K562 (cell line): ENCODE results near the gene TRPM2. TPM values are rescaled to one million over a fixed set of nuclear protein-coding genes. Genes with fewer than 3 reads are reported as not detected.

ENCODE experiments used
- ATAC-seq: fragments of 200-7000 bp; cut with Tn5 transposase; 3 replicates; pipeline ENCODE4 v1.9.1; 2020; ENCODE audit warnings: moderate library complexity
- BruUV-seq: library from RNA; stranded (reverse); fragments of 400-500 nt; replicated peaks from 2 replicates; lab custom pipeline; 2021; lab: Mats Ljungman, UMichigan
- CTCF ChIA-PET: fragments of 300-600 bp; formaldehyde crosslinking; extraction: SDS; loops from one replicate; lab custom pipeline; 2021; ENCODE audit warnings: low intra/inter-chr PET ratio; lab: Yijun Ruan, JAX
- POLR2A ChIA-PET: fragments of 300-600, 350-650 bp; sonication (Branson Sonifier 250); formaldehyde crosslinking; extraction: SDS; loops from one replicate; lab custom pipeline; 2021; ENCODE audit warnings: antibody characterized with exemption, inconsistent platforms; lab: Yijun Ruan, JAX
- DNase-seq, 4 experiments: peaks; one replicate each; pipeline versions ENCODE4 v3.0.0 to v3.0.0-alpha.2; 2011 to 2018; ENCODE audit warnings: low spot score in 3 of 4, mixed read lengths in 3 of 4; ENCODE audit errors: extremely low read depth in 1 of 4
- FAIRE-seq: peaks from 2 replicates; lab custom pipeline; 2011; peaks lifted over from hg19 to GRCh38; lab: Jason Lieb, UNC
- H2AFZ ChIP-seq: 2 replicates; pipeline ENCODE4 v1.6.0; 2011; ENCODE audit warnings: low read depth, low read length, control low read depth, inconsistent platforms
- H3K27ac ChIP-seq: fragments of 200-600 bp; 3 replicates; pipeline ENCODE4 v1.8.0; 2011; ENCODE audit warnings: low read depth, mild to moderate bottlenecking, control low read depth, inconsistent platforms, low read length, moderate library complexity, mixed read lengths; ENCODE audit errors: extremely low read depth
- H3K27me3 ChIP-seq, 2 experiments: fragments of 300-600 bp in 1 of 2; 2 replicates in 1 of 2; 3 replicates in 1 of 2; pipeline versions ENCODE4 v1.6.0 to v1.8.0; 2011; ENCODE audit warnings: inconsistent platforms in 2 of 2, low read length in 2 of 2, mild to moderate bottlenecking in 1 of 2, mixed read lengths in 1 of 2, moderate library complexity in 1 of 2; ENCODE audit not compliant: control insufficient read depth in 2 of 2, insufficient read depth in 2 of 2
- H3K36me3 ChIP-seq: fragments of 300-600 bp; 3 replicates; pipeline ENCODE4 v1.8.0; 2011; ENCODE audit warnings: mild to moderate bottlenecking, low read length, inconsistent platforms; ENCODE audit not compliant: control insufficient read depth, insufficient read depth
- H3K4me1 ChIP-seq, 2 experiments: fragments of 200-600 bp in 1 of 2; replicated peaks in 1 of 2; 2 replicates in 1 of 2; 3 replicates in 1 of 2; pipeline versions ENCODE4 v1.5.1 to v1.8.0; 2011; ENCODE audit warnings: inconsistent platforms in 2 of 2, low read length in 2 of 2, mild to moderate bottlenecking in 1 of 2, mixed read lengths in 1 of 2, moderate library complexity in 1 of 2; ENCODE audit not compliant: control insufficient read depth in 2 of 2, insufficient read depth in 2 of 2
- H3K4me2 ChIP-seq: 2 replicates; pipeline ENCODE4 v1.6.1; 2011; ENCODE audit warnings: low read length, control low read depth, inconsistent platforms, mixed read lengths; ENCODE audit not compliant: insufficient read depth
- H3K4me3 ChIP-seq: fragments of 200-600 bp; sonication (generic), shearing (Covaris generic); 2 replicates; pipeline ENCODE4 v1.5.1; 2016; ENCODE audit warnings: control low read depth, inconsistent platforms
- H3K79me2 ChIP-seq: fragments of 200-600 bp; 3 replicates; pipeline ENCODE4 v1.8.0; 2011; ENCODE audit warnings: low read length, inconsistent platforms; ENCODE audit not compliant: control insufficient read depth, insufficient read depth
- H3K9ac ChIP-seq, 2 experiments: 2 replicates each; pipeline versions ENCODE4 v1.6.0 to v1.6.1; 2011; ENCODE audit warnings: low read depth in 2 of 2, low read length in 2 of 2, control low read depth in 1 of 2, inconsistent platforms in 1 of 2, mild to moderate bottlenecking in 1 of 2, mixed read lengths in 1 of 2; ENCODE audit not compliant: insufficient read depth in 1 of 2
- H3K9me1 ChIP-seq: one replicate; pipeline ENCODE4 v1.6.0; 2011; ENCODE audit warnings: inconsistent platforms, mild to moderate bottlenecking, low read length, moderate library complexity; ENCODE audit not compliant: control insufficient read depth, insufficient read depth
- H3K9me3 ChIP-seq: replicated peaks from 2 replicates; pipeline ENCODE4 v1.5.1; 2011; ENCODE audit warnings: low read depth, low read length, inconsistent platforms; ENCODE audit not compliant: control insufficient read depth, insufficient read depth
- H4K20me1 ChIP-seq: replicated peaks from 2 replicates; pipeline ENCODE4 v1.6.1; 2011; ENCODE audit warnings: low read length, inconsistent platforms, mixed read lengths; ENCODE audit not compliant: control insufficient read depth, insufficient read depth
- CGGBP1 ChIP-seq: fragments of 250-450 bp; sonication (Bioruptor Pico); IDR thresholded peaks from 2 replicates; pipeline ENCODE4 v1.9.0; 2021; ENCODE audit warnings: mild to moderate bottlenecking
- MAZ ChIP-seq, 2 experiments: fragments of 450-650 bp in 1 of 2; sonication (generic) in 1 of 2; formaldehyde crosslinking; IDR thresholded peaks in 1 of 2; conservative IDR thresholded peaks in 1 of 2; 2 replicates each; pipeline versions ENCODE4 v1.4.0 to v1.5.0; 2020; ENCODE audit warnings: mild to moderate bottlenecking in 1 of 2, missing genetic modification reagents in 1 of 2
- ZFPM2 ChIP-seq: fragments of 250-450 bp; sonication (Bioruptor Pico); IDR thresholded peaks from 2 replicates; pipeline ENCODE4 v1.5.1; 2022; ENCODE audit warnings: mild to moderate bottlenecking
- ZNF41 ChIP-seq: fragments of 250-450 bp; sonication (Bioruptor Pico); conservative IDR thresholded peaks from 2 replicates; pipeline ENCODE4 v1.4.0; 2020; ENCODE audit warnings: mild to moderate bottlenecking
- WGBS: fragments of 100-300 bp; shearing (Covaris generic); methylation state at CpG from one replicate; pipeline ENCODE4 v1.1.6; 2016; ENCODE audit warnings: low coverage, mixed read lengths; ENCODE audit not compliant: insufficient coverage; ENCODE audit errors: missing lambda C conversion rate; 5-methylcytosine and 5-hydroxymethylcytosine counted together
- in situ Hi-C: fragments of 300-500 bp; cut with MboI; formaldehyde crosslinking; loops from 4 replicates; pipeline ENCODE4 v1.15.0; 2018; ENCODE audit warnings: inconsistent platforms, mixed read lengths
- intact Hi-C: fragments of 100-400 bp; cut with micrococcal nuclease; formaldehyde crosslinking; loops from 2 replicates; pipeline ENCODE4 v1.14.2; 2022
- polyA plus RNA-seq, 8 experiments: library from polyadenylated mRNA; depleted of rRNA in 4 of 8; stranded (reverse) in 5 of 8; unstranded in 3 of 8; fragments of >200 nt; fragmentation: Nextera tagmentation in 2 of 8; fragmentation: Illumina TruSeq in 1 of 8; extraction: Ambion mirVana in 2 of 8; extraction: Trizol in 1 of 8; gene quantifications; 2 replicates each; pipeline versions ENCODE4 v1.2.1 to v1.2.3, GENCODE V29; 2011 to 2014; ENCODE audit warnings: inconsistent platforms in 1 of 8, missing spikeins in 1 of 8
- total RNA-seq, 7 experiments: library from RNA; depleted of rRNA in 6 of 7; stranded (reverse); fragments of >200 nt in 6 of 7; fragmentation: Illumina TruSeq in 2 of 7; extraction: Trizol in 2 of 7; gene quantifications; 2 replicates each; pipeline versions ENCODE4 v1.2.1 to v1.2.3, GENCODE V29; 2011 to 2021; ENCODE audit warnings: low replicate concordance in 1 of 7

Gene TRPM2
- total and polyA plus RNA-seq, 9 of the 15 experiments (the other 6 are each of a cell fraction or from before 2014, with no cell fraction given) = 0.33 to 2.1 (median 0.98) TPM; not detected in 2

DNA sequence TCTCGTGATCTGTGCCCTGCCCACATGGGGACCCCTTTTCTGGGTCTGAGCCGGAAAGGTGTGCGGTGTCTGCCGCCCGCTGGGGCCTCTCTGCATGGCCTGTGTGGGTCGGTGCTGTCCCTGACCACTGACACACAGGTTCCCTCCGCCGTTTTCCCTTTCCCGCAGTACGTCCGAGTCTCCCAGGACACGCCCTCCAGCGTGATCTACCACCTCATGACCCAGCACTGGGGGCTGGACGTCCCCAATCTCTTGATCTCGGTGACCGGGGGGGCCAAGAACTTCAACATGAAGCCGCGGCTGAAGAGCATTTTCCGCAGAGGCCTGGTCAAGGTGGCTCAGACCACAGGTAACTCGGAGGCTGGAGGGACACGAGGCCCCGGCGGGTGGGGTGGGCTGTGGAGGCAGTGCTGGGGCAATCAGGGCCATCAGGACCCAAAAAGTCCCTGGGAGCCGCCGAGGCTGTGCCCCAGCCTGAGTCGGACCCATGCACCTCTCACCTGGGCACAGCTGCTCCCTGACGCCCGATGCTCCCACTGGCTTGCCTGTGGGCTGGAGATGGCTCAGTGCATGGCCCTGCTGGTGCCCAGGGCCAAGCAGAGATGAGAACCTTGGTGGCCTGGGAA is 13.3 kb downstream of the TRPM2 start:
- FAIRE-seq = no peak
- no peak for TF ChIP-seq ZFPM2 (CRISPR knock-in tag)
- TF ChIP-seq MAZ (CRISPR knock-in tag; conservative IDR thresholded peaks at IDR 0.05 in 1 of 2, IDR thresholded peaks at IDR 0.05 in 1 of 2) = no peak
- TF ChIP-seq CGGBP1 (CRISPR knock-in tag) = no peak
- no peak for TF ChIP-seq ZNF41 (CRISPR knock-in tag)
- H3K27me3 ChIP-seq = peaks cover 33 to 75% of the 10 kb centered on the region in 2 experiments; a peak in 4 of 5 replicates
- H3K4me2 ChIP-seq = no peak overlapping the region
- peaks cover 0 to 36% of the 10 kb centered on the region in 2 experiments; a peak in 4 of 5 replicates for H3K4me1 ChIP-seq
- no peaks in the 10 kb centered on the region for H3K79me2 ChIP-seq
- no peak overlapping the region for H3K4me3 ChIP-seq
- H3K9me3 ChIP-seq = no peaks in the 10 kb centered on the region
- H2AFZ ChIP-seq = no peak overlapping the region
- intact Hi-C loops = no loop called here
- DNase-seq = no peak
- no peaks in the 10 kb centered on the region; the same call in 1 of the 2 replicates for H4K20me1 ChIP-seq
- CTCF ChIA-PET = interaction anchor here (0.6 kb wide), 1 partner anchor 41 kb away, joined by 3 read pairs; no protein-coding TSS in a partner anchor
- no peak overlapping the region for H3K27ac ChIP-seq
- peak overlapping the region in 1 of 2 experiments; percentile 58; a peak in 1 of 4 replicates for H3K9ac ChIP-seq
- BruUV-seq = no TSS peak
- in situ Hi-C loops = no loop called here
- POLR2A ChIA-PET = no interaction called here
- 1% methylated on average over 27 of the region's 28 CpGs for WGBS
- no peaks in the 10 kb centered on the region for H3K9me1 ChIP-seq
- peak; percentile 14; the same call in 1 of the 3 replicates for ATAC-seq
- H3K36me3 ChIP-seq = no peaks in the 10 kb centered on the region
